GOT3 (cell line): Measurements from ENCODE around the gene DLAT.
"Not testable (repeated sequence)": the region's sequence is repeated elsewhere in the genome, so short reads cannot be mapped to it uniquely, and the experiment has no call there.

Source experiments
- DNase-seq: peaks from one replicate; lab custom pipeline; 2025; ENCODE audit warnings: mixed read lengths; lab: John Stamatoyannopoulos, UW

The DLAT gene

DNA sequence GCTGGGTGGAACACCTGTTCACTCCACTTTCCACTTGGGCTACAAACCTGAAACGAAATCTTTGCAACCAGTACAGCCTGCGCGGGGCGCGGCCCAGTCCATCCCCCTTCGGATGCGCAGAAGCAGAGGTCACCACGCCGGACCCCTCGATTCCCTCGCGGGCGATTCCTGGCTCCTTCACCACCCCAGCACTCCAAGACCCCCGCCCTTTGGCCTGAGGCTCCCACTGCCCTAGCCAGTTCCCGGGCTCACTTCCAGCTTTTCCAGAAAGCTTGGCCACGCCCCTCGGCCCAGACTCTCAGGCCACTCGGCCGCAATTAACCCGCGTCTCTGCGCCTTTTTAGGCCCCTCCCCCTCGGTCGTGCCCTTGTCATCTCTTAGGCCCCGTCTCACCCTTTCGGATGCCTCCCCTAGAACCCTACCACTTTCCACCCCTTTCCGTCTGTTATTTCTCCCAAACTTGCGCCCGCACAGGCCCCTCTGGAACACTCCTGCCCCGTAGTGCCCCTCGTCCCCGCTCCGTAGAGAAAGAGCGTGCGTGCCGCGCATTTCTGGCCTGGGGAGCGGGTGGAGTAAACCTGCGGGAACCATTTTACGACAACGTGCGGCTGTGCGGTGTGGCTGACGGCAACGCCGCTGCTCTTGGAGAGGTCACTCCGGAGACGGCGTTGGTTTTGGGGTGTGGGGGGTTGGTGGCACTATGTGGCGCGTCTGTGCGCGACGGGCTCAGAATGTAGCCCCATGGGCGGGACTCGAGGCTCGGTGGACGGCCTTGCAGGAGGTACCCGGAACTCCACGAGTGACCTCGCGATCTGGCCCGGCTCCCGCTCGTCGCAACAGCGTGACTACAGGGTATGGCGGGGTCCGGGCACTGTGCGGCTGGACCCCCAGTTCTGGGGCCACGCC is at the start of gene DLAT:
Gene DLAT, plus strand, starts transcription at position 636 of the 906 bp plus-strand sequence. Its CDS starts 65 bp downstream, at position 701.
- peak; percentile 10 for DNase-seq

- DNase-seq, result no peak
These were observed 49.0 kb upstream of the DLAT start for GRCh38 chr11:111976119-111976766.

DNA sequence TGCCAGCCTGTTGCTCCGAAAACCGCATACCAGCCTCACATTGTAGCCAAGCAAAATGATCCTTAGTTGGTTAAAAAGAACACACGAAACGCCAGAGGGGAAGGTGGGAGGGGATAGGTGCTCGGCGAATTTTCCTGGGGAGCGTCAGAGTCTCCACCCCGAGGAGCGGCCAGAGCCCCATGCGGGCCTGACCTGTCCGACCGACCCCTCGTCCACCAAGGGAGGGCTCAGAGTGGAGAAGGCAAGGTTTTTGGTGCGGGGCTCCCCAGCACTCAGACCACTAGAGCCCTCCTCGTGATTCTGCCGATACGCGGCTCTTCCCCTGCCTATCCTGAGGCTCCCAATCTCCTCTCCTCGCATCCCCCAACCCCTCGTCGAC is 48.5 kb upstream of the DLAT start:
- no peak for DNase-seq

DNA sequence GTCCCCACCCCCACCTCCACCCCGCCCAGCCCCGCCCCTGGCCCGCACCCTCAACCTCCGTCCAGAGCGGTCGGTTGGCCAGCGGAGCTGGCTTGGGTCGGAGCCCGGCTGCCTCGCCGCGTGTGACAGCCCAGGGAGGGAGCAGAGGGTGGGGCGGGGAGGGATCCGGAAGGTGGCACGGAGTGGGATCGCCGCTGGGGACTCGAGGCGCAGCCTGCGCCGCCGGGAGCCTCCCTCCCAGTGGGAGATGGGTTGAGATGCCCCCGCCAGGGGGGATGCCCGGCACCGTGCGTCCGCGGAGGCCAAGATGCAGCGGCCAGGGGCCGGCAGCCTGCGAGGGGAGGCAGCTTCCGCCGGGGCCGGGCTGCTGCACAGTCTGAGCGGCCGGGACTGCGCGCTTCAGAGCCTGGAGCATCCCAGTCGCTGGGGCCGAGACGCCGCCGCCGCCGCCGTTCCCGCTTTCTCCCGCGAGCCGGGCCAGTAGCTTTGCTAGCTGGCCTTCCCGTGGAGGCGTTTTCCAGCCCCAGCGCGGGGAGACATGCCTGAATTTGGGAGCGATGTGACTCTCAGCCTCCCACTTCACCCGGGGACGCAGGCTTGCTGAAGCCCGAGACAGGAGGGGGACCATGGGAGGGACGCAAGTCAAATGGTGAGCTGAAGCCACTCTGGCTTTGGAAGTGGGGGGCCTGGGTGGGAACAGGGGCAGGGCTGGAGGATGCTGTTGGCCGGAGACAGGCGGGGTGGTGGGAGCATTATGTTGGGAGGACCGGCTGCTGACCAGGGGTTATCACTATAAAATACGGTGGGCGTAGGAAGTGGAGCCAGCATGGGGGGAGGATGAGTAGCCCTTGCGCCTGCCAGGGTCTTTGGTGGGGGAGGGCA is 47.8 kb upstream of the DLAT start:
- DNase-seq, result no peak

- no peak for DNase-seq
These were observed 47.0 kb upstream of the DLAT start for GRCh38 chr11:111978028-111978771.

GRCh38 chr11:111980062-111980461 is 45.1 kb upstream of the DLAT start:
- no peak for DNase-seq

DNA sequence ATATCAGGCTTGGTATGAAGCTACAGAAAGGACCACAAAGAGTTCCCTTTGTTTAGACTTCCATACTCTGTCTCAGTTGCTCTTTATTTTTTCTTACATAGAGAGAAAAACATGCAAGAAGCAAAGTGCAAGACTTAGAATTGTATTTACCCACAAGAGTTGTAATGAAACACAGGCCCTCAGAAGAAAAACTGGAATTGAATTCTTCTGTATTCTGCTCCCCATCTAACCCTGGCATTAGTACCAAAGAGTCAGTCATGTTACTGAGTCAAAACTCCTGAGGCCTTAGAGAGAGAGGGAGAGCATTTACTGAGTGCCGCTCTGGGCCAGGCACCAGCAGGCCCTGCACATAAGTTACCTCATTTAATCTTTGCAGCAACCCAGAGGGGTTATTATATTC is 43.9 kb upstream of the DLAT start:
- DNase-seq, result no peak

- DNase-seq, result no peak
These were observed 43.2 kb upstream of the DLAT start for GRCh38 chr11:111982019-111982464.

DNA sequence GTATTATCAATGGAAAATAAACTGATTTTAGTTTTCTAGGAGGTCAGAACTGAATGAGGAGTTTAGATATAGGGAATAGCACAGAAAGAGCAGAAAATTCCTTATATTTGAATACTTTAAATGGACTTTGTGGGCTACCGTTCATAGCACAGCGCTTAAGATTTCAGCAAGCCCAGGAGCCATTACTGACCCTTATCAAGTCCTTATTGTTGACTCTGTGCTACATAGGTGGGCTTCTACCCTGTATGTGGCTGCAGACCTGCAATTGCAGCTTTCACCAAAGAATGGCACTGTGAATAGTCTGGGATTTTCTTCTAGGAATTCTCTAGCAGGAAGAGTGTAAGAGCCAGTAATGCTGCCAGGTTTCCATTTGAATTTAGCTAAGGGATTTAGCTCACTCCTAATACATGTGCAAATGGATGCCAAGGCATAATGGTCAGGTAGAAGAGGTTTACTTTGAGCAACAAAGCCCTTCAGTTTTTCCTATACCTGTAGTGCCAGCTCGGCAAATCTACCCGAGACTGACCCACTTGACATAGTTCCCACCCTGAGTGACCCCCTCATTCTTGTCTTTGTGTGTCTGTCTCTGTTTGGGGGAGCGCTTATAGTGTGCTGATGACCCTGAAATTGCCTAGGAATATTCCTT is 42.5 kb upstream of the DLAT start:
- no peak for DNase-seq

GRCh38 chr11:111983187-111983986 is 41.8 kb upstream of the DLAT start:
- no peak for DNase-seq

DNA sequence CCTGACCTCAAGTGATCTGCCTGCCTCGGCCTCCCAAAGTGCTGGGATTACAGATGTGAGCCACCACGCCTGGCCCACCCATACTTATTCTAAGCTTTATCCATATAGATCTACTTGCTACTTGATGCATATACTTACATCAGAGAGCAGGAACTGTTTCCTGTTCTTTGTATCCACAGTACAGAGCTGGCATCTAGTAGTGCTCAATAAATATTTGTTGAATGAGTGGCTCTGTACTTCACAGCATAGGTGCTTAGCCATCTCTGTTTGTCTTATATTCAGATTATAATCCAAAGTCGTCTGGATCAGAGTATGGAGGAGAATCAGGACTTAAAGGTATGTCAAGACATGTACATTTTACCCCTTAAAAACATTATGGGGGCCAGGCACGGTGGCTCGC is 38.6 kb upstream of the DLAT start:
- no peak for DNase-seq

DNA sequence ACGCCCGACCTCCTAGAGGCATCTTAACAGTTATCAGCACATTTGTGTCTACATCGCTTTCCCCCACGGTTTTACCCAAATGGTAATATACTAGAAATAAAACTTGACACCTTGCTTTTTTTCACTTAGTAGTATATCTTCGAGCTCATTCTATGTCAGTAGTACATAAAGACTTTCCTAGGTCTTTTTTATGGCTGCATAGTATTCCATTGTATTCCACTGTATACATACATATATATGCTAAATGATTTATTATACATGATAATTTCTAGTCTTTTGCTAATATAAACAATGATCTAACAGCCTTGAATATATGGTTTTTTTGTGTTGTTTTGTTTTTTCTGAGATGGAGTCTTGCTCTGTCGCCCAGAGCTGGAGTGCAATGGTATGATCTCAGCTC is 34.8 kb upstream of the DLAT start:
- DNase-seq, result no peak

DNA sequence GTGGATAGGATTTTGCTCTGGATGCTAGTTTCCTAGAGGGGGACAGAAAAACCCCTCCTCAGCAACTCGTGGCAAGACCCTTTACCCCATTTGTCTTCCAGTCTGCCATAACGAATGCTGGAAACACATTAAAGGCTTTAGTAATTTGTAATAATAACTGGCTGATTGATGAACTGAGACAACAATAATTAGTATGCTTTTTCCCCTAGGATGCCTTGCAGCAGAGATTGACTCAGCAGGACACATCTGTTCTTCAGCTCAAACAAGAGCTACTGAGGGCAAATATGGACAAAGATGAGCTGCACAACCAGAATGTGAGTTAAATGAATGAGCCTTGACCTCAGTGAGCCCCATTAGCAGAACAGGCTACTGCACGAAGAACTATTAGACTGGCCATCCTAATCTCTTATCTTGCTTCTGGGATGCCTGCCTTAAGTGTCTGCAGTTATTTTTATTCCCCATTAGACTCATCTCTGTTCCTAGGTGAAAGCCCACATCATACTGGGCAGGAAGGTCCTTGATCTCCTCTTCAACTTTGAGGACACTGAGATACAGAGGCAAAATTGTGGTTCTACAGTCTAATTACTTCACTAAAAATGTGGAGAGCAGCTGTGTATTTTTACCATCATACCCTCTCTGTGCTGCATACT is 32.9 kb upstream of the DLAT start:
- DNase-seq, result no peak

DNA sequence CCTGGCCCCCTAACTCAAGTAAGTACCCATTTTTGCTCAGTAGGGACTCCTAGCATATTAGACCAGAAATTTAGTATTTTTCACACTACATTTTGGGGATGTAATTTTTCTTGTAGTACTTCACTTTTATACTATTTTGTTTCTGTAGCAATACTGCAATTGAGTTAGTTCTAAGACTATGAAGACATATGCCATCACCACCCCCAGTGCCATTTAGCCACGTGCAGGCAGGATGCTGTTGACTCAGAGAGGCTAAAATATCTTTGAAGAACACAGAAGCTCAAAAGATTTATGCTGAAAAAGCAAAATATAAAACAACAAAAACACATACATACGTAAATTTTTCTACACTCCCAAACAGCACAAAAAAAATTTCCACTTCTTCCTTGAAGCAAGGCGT is 29.1 kb upstream of the DLAT start:
- DNase-seq, result no peak

GRCh38 chr11:111996669-111997068 is 28.5 kb upstream of the DLAT start:
- not testable (repeated sequence) for DNase-seq

DNA sequence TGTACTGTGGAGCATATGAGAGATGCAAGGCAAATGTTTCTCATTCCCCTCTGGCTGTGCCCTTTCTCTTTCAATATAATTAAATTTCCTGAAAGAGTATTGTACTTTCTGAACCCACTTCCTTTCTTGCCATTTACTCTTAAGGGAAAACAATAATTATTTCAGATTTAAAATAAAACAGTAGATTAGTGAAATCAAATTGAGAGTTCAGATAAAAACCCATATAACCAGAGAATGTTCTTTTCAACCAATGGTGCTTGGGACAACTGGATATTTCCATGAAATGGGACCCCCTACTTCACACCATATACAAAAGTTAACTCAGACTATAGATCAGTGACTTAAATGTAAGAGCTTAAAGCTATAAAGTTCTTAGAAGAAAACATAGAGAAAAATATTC is 26.1 kb upstream of the DLAT start:
- DNase-seq, result no peak

GRCh38 chr11:112000703-112001102 is 24.5 kb upstream of the DLAT start:
- DNase-seq, result no peak

- DNase-seq, result no peak
These were observed 22.6 kb upstream of the DLAT start for GRCh38 chr11:112002491-112003216.

DNA sequence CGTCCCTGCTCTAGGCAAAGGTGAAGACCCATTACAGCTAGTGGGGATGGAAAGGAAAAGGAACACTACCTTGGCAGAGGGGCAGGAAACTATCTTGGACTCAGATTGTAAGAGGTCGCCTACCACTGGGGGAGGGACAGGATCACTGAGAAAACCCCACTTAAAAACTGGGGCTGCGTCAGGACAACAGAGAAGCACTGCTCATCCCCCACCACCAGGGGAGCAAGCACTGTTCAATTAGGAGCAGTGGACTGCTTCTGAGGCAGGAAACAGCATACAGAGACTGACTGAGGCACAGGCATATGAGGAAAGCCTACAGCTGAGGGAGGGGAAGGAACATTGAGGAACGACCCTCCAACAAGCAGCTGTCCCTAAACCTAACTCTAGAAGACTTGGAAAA is 20.8 kb upstream of the DLAT start:
- DNase-seq, result no peak
